ENCODE measurements around the gene KANSL1.

KANSL1 gene

DNA sequence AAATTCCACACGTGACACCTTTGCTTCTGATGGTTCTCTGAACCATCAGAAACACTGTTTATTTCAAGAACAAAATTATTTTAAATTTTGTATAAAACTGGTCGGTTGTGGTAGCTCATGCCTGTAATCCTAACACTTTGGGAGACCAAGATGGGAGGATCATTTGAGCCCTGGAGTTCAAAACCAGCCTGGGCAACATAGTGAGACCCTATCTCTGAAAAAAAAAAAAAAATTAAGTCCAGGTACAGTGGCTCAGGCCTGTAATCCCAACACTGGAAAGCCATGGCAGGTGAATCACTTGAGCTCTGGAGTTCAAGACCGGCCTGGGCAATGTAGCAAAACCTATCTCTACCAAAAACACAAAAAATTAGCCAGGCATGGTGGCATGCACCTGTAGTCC is 8.3 kb upstream of the KANSL1 start:
- ATAC-seq, result no peak

GRCh38 chr17:46200197-46200596 is 7.0 kb upstream of the KANSL1 start:
- no peak for ATAC-seq
- TF ChIP-seq ZNF565 (CRISPR knock-in tag; conservative IDR thresholded peaks at IDR 0.05; ENCODE audit: low read depth) (no peak), ZNF70 (CRISPR knock-in tag; IDR thresholded peaks at IDR 0.05) (no peak), RARB (CRISPR knock-in tag; IDR thresholded peaks at IDR 0.05) (no peak), CSDC2 (CRISPR knock-in tag; IDR thresholded peaks at IDR 0.05) (no peak), TCF4 (CRISPR knock-in tag; IDR thresholded peaks at IDR 0.05; ENCODE audit: borderline replicate concordance) (no peak), PATZ1 (CRISPR knock-in tag; IDR thresholded peaks at IDR 0.05; ENCODE audit: borderline replicate concordance) (no peak), ZFP30 (CRISPR knock-in tag; IDR thresholded peaks at IDR 0.05) (no peak), POU6F1 (CRISPR knock-in tag; IDR thresholded peaks at IDR 0.05; ENCODE audit: borderline replicate concordance, low read depth) (no peak), BACH2 (CRISPR knock-in tag; IDR thresholded peaks at IDR 0.05; ENCODE audit: borderline replicate concordance) (no peak), GLIS3 (CRISPR knock-in tag; IDR thresholded peaks at IDR 0.05) (no peak), ZNF8 (CRISPR knock-in tag; IDR thresholded peaks at IDR 0.05) (no peak)
- TF ChIP-seq, protein P1, sequence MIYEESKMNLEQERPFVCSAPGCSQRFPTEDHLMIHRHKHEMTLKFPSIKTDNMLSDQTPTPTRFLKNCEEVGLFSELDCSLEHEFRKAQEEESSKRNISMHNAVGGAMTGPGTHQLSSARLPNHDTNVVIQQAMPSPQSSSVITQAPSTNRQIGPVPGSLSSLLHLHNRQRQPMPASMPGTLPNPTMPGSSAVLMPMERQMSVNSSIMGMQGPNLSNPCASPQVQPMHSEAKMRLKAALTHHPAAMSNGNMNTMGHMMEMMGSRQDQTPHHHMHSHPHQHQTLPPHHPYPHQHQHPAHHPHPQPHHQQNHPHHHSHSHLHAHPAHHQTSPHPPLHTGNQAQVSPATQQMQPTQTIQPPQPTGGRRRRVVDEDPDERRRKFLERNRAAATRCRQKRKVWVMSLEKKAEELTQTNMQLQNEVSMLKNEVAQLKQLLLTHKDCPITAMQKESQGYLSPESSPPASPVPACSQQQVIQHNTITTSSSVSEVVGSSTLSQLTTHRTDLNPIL (CRISPR knock-in tag; IDR thresholded peaks at IDR 0.05; ENCODE audit: low read depth), result no peak
- TF ChIP-seq, protein P2, sequence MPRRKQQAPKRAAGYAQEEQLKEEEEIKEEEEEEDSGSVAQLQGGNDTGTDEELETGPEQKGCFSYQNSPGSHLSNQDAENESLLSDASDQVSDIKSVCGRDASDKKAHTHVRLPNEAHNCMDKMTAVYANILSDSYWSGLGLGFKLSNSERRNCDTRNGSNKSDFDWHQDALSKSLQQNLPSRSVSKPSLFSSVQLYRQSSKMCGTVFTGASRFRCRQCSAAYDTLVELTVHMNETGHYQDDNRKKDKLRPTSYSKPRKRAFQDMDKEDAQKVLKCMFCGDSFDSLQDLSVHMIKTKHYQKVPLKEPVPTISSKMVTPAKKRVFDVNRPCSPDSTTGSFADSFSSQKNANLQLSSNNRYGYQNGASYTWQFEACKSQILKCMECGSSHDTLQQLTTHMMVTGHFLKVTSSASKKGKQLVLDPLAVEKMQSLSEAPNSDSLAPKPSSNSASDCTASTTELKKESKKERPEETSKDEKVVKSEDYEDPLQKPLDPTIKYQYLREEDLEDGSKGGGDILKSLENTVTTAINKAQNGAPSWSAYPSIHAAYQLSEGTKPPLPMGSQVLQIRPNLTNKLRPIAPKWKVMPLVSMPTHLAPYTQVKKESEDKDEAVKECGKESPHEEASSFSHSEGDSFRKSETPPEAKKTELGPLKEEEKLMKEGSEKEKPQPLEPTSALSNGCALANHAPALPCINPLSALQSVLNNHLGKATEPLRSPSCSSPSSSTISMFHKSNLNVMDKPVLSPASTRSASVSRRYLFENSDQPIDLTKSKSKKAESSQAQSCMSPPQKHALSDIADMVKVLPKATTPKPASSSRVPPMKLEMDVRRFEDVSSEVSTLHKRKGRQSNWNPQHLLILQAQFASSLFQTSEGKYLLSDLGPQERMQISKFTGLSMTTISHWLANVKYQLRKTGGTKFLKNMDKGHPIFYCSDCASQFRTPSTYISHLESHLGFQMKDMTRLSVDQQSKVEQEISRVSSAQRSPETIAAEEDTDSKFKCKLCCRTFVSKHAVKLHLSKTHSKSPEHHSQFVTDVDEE (CRISPR knock-in tag; IDR thresholded peaks at IDR 0.05), result no peak

More for the DNA sequence above, 8.3 kb upstream of the KANSL1 start:
- TF ChIP-seq BACH2 (CRISPR knock-in tag; IDR thresholded peaks at IDR 0.05; ENCODE audit: borderline replicate concordance) (no peak), ZNF565 (CRISPR knock-in tag; conservative IDR thresholded peaks at IDR 0.05; ENCODE audit: low read depth) (no peak), ZC3H10 (CRISPR knock-in tag; IDR thresholded peaks at IDR 0.05) (no peak), ZFP30 (CRISPR knock-in tag; IDR thresholded peaks at IDR 0.05) (no peak), ZFP3 (CRISPR knock-in tag; IDR thresholded peaks at IDR 0.05) (no peak), PATZ1 (CRISPR knock-in tag; IDR thresholded peaks at IDR 0.05; ENCODE audit: borderline replicate concordance) (no peak), RARB (CRISPR knock-in tag; IDR thresholded peaks at IDR 0.05) (no peak), PPARA (CRISPR knock-in tag; IDR thresholded peaks at IDR 0.05; ENCODE audit: borderline replicate concordance) (no peak), ZNF8 (CRISPR knock-in tag; IDR thresholded peaks at IDR 0.05) (no peak), ESRRG (CRISPR knock-in tag; IDR thresholded peaks at IDR 0.05) (no peak), GLIS3 (CRISPR knock-in tag; IDR thresholded peaks at IDR 0.05) (no peak)
- TF ChIP-seq, protein P3, sequence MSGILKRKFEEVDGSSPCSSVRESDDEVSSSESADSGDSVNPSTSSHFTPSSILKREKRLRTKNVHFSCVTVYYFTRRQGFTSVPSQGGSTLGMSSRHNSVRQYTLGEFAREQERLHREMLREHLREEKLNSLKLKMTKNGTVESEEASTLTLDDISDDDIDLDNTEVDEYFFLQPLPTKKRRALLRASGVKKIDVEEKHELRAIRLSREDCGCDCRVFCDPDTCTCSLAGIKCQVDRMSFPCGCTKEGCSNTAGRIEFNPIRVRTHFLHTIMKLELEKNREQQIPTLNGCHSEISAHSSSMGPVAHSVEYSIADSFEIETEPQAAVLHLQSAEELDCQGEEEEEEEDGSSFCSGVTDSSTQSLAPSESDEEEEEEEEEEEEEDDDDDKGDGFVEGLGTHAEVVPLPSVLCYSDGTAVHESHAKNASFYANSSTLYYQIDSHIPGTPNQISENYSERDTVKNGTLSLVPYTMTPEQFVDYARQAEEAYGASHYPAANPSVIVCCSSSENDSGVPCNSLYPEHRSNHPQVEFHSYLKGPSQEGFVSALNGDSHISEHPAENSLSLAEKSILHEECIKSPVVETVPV (CRISPR knock-in tag; IDR thresholded peaks at IDR 0.05), result no peak
- TF ChIP-seq, protein P2 (CRISPR knock-in tag; IDR thresholded peaks at IDR 0.05), result no peak
